ENCODE data around the gene C3. TPM values are rescaled to one million over a fixed set of nuclear protein-coding genes. Genes with fewer than 3 reads are reported as not detected.
"Not testable (repeated sequence)": the region's sequence is repeated elsewhere in the genome, so short reads cannot be mapped to it uniquely, and the experiment has no call there.

Gene C3
- polyA plus RNA-seq, 4 donors = 21.4 to 24.9 (median 21.9) TPM

DNA sequence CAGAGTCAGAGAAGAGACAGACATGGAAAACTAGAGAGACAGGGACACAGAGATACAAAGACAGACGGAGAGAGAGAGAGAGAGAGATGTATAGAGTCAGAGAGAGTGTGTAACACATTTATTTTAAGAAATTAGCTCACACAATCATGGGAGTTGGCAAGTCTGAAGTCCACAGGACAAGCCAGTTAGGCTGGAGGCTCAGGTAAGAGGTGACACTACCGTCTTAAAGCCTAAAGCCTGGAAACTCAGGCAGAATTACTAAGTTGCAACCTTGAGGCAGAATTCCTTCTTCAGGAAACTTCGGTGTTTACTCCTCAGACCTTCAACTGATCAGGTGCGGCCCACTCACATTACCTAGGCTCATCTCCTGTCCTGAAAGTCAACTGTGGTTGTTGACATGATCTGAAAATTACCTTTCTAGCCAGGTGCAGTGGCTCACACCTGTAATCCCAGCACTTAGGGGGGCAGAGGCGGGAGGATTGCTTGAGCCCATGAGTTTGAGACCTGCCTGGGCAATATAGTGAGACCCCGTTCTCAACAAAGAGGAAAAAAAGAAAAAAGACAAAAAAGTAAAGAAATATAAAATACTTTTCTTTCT is 47.7 kb downstream of the C3 start:
- DNase-seq (ENCODE audit: low read depth in 4 of 4, low spot score in 3 of 4) = no peak

DNA sequence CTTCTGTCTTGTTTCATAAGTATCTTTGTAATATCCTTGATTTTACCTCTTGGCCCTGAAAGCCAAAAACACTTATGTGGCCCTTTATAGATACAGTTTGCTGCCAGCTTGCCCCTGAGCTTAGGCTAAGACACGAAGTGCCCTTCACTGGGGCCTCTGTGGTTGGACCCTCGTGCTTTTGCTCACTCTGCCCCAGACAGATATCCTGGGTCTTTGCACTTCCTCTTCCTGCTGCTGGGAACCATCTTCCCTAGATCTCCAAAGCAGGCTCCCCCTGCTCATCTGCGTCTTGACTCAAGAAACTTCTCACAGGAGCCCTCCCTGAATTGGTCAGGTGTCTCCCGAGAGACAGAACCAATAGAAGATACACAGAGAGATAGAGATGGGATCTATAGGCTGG is 48.5 kb downstream of the C3 start:
- no peak for DNase-seq (ENCODE audit: low read depth in 4 of 4, low spot score in 3 of 4)

GRCh38 chr19:6668691-6669090 is 51.8 kb downstream of the C3 start:
- DNase-seq (ENCODE audit: low read depth in 4 of 4, low spot score in 3 of 4) = no peak

GRCh38 chr19:6667114-6667627 is 53.3 kb downstream of the C3 start:
- no peak for DNase-seq (ENCODE audit: low read depth in 4 of 4, low spot score in 3 of 4)

DNA sequence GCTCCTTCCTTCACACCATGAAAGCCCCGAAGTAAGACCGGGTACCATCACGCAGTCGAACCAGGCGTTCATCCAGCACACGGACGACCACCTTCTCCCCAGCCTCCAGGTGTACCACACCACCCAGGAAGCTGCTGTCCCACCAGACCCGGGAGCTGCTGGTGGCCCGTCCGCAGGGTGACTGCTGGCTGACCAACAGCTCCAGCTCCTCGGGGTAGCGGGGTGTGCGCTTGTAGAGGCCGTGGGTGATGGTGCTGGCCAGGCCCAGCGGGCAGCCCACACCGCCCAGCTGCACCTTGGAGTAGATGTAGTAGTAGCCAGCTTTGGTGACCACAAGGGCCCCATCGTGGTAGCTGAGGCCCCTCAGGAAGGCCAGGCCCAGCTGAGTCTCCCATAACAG is 55.5 kb downstream of the C3 start:
- DNase-seq (ENCODE audit: low read depth in 4 of 4, low spot score in 3 of 4) = no peak

GRCh38 chr19:6663236-6664201 is 56.9 kb downstream of the C3 start:
- DNase-seq (ENCODE audit: low read depth in 4 of 4, low spot score in 3 of 4) = no peak

DNA sequence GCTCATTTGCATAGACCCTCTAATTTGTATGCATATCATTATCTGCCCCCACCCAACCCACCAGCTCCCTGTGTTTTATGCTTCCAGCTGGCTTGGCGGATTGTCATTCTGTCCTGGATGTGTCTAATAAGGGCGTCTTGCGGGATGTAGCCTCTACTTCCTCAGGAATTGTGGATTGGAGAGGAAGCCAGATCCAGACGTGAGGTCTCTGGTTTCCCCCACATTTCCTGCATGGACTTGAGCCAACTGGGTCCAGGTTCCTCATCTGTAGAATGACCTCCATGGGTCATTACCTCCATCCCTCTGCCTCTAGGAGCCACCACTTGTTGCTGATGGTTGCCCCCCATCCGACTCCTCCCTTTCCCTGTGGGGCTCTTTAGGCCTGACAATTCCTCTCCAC is 57.7 kb downstream of the C3 start:
- no peak for DNase-seq (ENCODE audit: low read depth in 4 of 4, low spot score in 3 of 4)

DNA sequence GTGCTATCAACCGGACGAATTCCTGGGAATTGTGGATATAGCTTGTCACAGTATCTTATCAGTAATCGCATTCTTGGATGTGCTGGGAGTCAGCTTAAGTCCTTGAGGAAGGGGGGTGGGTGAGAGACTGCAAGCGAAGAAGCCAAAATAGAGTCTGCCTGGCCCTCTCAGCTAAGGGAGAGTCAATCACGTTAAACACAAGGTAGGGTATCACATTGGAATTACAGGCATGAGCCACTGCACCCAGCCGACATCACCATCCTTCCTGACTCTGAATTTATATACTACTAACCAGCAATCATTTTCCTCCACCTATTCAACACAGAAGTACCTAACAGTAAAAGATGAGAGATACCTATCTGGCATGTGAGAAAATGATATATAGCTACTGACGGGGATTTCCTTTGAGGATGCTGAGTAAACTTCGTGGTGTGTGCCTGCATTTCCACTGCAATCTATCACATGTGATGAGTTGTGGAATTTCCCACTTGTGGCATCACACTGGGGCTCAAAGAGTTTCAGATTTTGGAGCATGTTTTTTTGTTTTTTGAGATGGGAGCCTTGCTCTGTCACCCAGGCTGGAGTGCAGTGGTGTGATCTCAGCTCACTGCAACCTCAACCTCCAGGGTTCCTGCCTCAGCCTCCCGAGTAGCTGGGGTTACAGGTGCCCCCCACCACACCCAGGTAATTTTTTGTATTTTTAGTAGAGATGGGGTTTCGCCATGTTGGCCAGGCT is 58.8 kb downstream of the C3 start:
- not testable (repeated sequence) for DNase-seq (ENCODE audit: low read depth in 4 of 4, low spot score in 3 of 4)

- DNase-seq (ENCODE audit: low read depth in 4 of 4, low spot score in 3 of 4) = no peak
Observed at GRCh38 chr19:6660930-6661329, 59.5 kb downstream of the C3 start.

- not testable (repeated sequence) for DNase-seq (ENCODE audit: low read depth in 4 of 4, low spot score in 3 of 4)
Observed at GRCh38 chr19:6656390-6656789, 64.1 kb downstream of the C3 start.

- DNase-seq (ENCODE audit: low read depth in 4 of 4, low spot score in 3 of 4) = no peak
Observed at GRCh38 chr19:6654347-6655310, 65.8 kb downstream of the C3 start.

DNA sequence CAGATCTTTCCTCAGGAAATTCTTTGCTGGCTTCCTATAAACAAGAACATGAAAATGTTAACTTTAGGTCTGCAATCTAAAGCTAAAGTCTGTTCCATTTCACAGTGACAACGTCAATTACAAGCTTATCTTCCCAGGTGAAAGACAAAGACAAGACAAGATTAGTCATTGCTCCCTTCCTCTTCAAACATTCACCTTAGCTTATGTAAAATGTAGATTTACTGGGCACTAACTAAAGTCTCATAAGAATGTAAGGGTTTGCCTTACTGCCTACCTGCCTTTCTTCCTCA is 67.7 kb downstream of the C3 start:
- DNase-seq (ENCODE audit: low read depth in 4 of 4, low spot score in 3 of 4) = no peak

DNA sequence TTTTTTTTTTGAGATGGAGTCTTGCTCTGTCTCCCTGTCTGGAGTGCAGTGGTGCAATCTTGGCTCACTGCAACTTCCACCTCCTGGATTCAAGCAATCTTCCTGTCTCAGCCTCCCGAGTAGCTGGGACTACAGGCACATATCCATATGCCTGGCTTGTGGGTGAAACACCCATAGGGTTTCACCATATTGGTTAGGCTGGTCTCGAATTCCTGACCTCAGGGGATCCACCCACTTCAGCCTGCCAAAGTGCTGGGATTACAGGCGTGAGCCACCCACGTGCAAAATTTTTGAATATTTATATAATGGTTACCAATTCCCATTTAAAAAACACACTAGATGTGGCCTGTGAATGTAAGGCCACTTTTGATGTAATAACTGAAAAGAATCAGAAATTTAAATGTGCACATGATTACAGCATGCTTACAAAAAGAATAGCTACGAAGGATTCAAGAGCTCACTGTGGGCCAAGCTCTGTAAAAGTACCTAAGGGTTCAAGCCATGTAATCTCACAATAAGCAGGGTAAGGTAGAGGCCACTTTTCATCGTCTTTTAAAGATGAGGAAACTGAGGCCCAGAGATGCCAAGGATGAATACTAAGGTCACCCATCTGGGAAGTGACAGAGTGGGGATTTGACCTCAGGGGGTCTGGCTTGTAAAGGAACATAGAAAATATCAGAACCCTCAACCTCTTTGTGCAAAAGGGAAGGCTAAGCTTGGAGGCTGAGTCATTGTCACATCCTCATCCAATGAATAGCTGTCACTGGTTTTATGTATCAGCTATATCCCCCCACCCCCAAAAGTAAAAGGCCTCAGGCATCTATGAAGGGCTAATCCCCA is 68.3 kb downstream of the C3 start:
- no peak for DNase-seq (ENCODE audit: low read depth in 4 of 4, low spot score in 3 of 4)

DNA sequence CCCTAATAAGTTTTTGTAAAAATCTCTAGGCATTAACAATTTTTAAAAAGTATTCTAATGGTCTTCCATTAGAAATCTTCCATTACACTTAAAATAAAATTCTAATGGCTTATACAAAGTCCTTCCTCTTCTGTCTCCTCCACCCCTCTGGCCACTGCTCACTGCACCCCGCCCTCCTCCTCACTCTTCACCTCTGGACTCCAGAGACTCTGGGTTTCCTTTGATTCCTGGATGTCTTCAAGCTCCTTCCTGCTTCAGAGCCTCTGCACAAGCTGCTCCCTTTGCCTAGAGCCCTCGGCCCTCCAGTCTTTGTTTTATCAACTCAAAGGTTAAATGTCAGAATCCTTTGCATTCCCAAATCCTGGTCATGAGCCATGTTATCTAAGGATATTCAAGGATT is 71.3 kb downstream of the C3 start:
- DNase-seq (ENCODE audit: low read depth in 4 of 4, low spot score in 3 of 4) = no peak

- DNase-seq (ENCODE audit: low read depth in 4 of 4, low spot score in 3 of 4) = no peak
Observed at GRCh38 chr19:6648141-6648715, 72.2 kb downstream of the C3 start.

DNA sequence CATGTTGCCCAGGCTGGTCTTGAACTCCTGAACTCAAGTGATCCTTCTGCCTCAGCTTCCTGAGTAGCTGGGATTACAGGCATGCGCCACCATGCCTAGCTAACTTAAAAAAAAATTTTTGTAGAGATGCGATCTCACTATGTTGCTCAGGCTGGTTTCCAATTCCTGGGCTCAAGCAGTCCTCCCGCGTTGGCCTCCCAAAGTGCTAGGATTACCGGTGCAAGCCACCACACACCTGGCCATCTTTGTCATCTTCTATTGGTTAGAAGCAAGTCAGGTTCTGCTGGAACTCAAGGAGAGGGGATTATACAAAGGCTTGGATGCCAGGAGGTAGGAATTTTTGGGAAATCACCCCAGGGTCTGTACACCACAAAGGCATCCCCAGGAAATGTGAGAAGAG is 75.7 kb downstream of the C3 start:
- DNase-seq (ENCODE audit: low read depth in 4 of 4, low spot score in 3 of 4) = no peak

- not testable (repeated sequence) for DNase-seq (ENCODE audit: low read depth in 4 of 4, low spot score in 3 of 4)
Observed at GRCh38 chr19:6640333-6640732, 80.1 kb downstream of the C3 start.

DNA sequence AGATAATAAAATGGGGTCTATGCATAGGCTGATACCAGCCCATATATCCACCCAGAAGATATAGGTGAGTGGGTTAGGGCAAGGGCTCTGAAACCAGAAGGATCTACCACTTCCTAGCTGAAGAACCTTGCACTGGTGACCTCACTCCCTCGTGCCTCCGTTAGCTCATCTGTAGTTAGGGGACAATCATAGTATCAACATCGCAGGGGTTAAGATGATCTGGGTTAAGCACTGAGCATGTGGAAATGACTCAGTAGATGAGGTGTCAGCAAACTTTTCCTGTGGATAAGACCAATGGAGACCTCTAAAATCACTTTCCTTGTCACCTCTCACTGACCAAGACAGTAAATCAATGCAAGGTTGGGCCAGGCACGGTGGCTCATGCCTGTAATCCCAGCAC is 81.0 kb downstream of the C3 start:
- DNase-seq (ENCODE audit: low read depth in 4 of 4, low spot score in 3 of 4) = no peak

DNA sequence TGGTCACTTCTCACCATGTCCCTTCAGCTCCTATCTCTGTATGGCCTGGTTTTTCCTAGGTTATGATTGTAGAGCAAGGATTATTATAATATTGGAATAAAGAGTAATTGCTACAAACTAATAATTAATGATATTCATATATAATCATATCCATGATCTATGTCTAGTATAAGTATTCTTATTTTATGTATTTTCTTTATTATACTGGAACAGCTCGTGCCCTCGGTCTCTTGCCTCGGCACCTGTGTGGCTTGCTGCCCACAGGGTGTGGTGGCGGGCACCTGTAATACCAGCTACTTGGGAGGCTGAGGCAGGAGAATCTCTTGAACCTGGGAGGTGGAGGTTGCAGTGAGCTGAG is 87.0 kb downstream of the C3 start:
- DNase-seq (ENCODE audit: low read depth in 4 of 4, low spot score in 3 of 4) = not testable (repeated sequence)

Data from right renal pelvis (tissue), 4 donors.